SHP77 treated with DMSO at 0.1 percent for 48 hours (cell line): Measurements from ENCODE around the gene CLEC4G.

Experiments
- DNase-seq: peaks from one replicate; lab custom pipeline; 2025; lab: John Stamatoyannopoulos, UW

The CLEC4G gene

DNA sequence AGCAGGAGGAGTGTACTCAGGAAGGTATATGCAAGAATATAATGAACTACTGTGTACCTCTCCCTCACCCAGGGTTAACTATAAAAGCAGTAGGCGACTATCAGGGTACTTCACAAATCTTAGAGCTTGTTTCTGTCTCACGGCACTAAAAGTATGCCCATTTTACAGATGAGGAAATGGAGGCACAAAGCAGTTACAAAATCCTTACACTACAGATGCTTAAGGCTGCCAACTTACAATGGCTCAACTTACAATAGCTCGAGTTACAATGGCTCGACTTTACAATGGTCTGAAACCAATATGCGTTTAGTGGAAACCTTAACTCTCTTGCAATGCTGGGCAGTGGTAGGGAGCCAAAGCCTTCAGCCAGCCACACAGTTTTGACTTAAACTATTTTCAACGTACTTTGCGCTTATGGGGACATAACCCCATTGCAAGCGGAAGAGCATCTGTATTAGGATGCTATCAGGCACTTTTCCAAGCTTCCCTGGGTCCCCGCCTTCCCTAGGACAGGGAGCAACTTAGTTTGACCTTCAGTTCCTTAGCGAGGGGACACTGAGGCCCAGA lies 34.1 kb downstream of the CLEC4G start:
- DNase-seq: no peak

DNA sequence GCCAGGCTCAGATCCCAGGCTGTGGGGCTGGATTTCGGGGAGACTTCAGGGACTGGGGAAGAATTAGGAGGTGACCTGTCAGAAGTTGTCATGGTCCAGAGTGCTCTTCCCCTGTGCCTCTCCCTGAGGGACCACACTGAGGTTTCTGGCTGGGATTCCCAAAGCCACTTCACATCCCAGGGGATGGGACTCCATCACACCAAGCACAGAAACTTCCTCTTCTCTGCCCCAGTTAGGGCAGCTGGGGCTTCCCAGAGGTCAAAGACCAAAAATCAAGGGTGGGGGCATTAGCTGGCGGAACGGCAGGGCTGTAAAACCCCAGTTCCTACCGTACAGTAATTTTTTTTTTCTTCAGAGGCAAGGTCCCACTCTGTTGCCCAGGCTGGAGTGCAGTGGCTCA lies 37.4 kb downstream of the CLEC4G start:
- DNase-seq: no peak

DNA sequence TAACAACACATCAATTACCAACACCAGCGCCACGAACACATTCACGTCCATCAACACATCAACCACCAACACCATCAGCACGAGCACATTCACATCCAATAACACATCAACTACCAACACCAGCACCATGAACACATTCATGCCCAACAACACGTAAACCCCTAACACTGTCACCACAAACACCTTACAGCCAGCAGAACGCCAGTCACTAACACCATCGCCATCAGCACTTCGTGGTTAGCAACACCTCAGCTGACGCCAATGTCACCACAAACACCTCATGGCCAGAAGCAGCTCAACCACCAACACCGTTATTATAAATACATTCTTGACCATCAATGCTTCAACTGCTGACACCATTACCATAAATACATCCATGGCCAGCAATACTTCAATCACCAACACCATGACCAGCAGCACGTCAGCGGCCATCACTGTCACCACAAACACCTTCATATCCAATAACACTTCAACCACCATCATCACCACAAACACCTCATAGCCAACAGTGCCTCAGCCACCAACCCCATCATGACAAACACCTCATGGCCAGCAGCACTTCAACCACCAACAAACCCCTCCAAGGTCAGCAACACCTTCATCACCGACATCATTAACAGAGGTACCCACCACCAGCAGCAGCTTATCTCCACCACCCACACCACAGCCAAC lies 39.4 kb downstream of the CLEC4G start:
- DNase-seq: no peak

DNA sequence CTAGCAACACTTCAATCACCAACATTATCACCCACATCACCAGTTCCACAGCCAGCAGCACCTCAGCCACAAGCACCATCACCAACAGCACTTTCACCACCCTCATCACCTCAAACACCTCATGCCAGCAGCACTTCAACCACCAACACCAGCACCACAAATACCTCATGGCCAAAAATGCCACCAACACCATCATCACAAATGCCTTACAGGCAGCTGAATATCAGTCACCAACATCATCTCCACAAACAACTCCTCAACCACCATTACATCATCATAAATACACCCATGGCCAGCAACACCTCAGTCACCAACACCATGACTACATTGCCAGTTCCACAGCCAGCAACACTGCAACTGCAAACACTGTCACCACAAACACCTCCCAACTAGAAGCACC lies 40.4 kb downstream of the CLEC4G start:
- DNase-seq: no peak

DNA sequence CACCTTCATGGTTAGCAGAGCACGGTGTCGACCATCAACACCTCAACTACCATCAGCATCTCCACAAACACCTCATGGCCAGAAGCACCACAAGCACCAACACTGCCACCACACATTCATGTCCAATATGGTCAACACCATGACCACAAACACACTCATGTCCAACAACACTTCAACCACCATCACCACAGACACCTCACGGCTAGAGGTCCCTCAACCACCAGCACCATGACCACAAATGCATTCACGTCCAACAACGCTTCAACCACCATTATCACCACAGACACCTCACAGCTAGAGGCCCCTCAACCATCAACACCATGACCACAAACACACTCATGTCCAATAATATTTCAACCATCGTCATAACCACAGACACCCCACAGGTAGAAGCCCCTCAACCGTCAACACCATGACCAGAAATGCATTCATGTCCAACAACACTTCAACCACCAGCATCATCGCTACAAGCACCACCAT lies 41.1 kb downstream of the CLEC4G start:
- no peak for DNase-seq

DNA sequence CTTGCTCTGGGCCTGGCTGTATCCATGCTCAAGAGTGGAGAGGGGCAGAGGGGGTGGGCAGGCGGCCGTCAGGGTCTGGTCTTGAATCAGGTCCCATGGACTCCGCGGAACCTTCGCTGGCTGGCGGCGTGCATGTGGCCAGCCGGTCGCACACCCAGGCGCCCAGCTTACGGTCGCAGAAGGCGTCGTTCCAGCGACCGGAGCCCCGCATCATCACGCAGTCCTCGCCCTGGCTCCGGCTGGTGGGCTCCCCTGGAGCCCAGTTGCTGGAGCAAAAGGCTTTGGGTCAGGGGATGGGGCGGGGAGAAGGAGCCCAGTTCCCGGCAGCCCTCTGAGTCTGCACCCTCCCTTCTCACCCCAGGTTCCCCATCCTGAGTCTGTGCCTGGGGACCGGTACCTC lies 42.7 kb downstream of the CLEC4G start:
- no peak for DNase-seq

DNA sequence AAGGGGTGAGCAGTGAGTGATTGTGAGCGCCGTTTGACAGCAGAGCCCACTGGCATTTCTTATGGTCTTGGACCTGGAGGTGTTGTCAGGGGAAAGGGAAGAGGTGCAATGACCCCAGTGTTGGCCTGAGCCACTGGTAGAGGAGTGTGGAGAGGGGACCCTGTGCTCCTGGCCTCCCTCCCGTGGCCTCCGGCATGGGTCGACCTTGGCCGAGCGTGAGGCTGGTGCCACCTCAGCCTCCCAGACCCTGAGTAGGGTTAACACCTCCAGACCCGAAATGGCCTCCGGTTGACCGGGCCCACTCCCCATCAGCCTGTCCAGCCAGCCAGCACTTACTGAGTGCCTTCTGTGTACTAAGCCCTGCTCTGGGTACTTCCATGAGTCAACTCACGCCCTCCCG lies 44.7 kb downstream of the CLEC4G start:
- DNase-seq: no peak

DNA sequence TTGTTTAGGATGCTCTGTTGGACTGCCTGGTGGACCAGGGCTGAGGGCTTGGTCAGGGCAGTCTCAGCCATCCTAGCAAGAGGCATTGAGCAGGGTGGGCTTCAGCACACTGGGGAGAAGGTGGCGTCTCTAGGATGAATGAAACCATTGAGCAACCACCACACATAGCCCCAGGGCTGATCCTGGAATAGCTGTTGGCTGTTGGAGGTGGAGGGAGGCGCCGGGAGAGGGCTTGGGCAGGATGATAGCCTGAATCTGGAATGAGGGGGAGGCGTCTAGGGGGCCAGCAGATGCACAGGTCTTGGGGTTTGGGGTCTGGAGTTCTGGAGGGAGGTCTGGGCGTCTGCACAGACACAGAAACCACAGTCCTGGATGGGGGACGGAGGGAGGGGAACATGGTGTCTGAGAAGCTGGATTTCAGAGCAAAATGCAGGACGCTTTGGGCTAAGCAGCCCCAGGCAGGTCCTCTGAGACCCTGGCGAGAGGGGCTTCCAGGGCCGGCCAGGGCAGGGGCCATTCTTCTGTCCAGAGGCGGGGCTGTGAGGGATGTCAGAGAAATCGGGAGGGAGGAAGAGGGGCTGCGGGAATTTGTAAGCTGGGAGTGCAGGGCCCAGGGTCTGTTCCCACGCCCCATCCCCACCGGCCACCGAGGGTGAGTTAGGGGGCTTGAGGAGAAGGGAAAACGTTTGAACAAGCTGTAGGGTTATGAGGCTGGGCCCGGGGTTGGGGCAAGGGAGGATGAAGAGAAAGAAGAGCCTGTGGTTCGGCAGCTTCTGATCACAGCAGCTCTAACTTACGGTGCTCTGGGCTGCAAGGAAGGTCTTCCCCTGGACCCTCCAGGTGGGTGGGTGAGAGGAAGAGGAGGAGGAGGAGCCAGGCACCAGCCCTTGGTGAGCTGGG lies 46.1 kb downstream of the CLEC4G start:
- no peak for DNase-seq

DNA sequence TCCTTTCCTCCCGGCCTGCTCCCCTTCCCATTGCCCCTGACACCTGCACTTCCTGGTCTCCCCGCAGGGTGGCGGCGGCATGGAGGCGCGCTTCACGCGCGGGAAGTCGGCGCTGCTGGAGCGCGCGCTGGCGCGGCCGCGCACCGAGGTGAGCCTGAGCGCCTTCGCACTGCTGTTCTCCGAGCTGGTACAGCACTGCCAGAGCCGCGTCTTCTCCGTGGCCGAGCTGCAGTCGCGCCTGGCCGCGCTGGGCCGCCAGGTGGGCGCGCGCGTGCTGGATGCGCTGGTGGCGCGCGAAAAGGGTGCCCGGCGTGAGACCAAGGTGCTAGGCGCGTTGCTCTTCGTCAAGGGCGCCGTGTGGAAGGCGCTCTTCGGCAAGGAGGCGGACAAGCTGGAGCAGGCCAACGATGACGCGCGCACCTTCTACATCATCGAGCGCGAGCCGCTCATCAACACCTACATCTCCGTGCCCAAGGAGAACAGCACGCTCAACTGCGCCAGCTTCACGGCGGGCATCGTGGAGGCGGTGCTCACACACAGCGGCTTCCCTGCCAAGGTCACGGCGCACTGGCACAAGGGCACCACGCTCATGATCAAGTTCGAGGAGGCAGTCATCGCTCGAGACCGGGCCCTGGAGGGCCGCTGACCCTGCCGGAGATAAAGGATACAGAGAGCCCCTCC lies 49.6 kb downstream of the CLEC4G start:
- no peak for DNase-seq

DNA sequence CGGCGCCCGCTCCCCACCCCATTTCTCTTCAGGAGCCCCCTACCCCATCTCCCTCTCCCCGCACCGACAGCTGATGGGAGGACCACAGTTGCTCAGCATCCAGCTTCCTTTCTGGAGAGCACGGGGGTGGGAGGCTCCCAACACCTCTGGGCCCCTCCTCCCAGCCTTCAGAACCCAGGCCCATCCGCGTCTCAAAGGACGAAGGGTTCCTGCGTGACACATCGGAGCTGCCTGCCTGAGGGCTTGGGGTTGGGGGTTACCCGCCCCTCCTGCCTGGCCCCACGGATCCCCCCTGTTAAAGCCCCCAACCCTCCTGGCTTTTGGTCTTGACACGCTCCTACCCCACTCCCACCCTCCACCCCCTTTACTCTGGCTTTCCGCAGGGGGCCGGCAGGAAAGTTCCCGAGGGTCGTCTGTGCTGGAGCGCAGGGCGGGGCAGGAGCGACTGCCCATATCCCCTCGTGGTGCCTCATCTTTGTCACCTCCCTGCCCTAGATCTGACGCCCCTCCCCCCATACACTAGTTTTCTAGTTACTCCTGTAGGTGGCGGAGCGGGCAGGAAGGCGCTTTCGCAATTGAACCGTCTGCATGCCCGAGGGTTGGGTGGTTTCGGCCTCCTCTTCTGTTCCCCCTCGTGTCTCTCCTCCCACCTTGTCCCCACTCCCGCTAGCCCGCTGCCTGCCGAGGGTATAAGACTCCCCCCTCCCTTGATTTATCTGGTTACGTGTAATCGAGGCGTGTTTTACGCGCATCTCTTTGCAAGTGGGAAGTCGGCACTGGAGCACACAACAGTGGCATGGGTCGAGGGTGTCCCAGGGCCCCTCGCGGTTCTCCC lies 50.4 kb downstream of the CLEC4G start:
- DNase-seq: peak; percentile 39

DNA sequence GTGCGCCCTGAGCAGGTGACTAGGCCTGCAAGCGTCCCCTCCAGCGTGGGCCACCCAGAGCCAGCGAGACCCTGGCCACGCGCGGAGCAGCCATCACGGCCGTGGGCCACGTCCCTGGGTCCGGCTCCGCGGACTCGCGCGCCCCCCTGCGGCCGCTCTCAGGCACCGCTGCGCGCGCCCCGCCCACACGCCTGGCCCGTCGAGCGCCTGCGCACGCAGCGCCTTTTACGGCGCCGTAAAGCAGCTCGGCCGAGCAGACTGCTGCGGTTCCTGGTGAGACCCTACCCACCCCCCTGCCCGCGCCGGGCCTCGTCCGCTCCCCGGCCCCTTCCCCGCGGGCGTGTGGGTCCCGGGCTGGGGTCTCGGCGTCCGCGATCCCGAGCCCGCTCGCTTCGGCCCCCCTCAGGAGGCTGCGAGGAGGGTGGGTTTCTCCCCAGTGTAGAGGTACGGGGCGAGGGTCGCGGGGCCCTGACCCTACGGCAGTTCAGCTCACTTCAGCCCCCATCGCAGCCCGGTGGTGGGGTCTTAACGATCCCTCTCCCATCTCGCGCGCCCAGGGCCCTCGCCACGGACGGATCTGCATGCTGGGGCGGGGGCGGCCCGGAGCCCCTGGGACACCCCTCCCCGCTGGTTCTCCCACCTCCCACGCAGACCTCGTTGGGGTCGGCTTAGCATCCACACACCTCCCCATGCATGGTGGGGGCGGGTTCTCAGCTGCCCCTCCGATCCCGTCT lies 51.1 kb downstream of the CLEC4G start, which contains the start of gene TRAPPC5:
Gene TRAPPC5, plus strand, starts transcription at position 228 of the 734 bp plus-strand sequence. CDS start 1,421 bp downstream, outside the sequence.
- peak; percentile 17 for DNase-seq

DNA sequence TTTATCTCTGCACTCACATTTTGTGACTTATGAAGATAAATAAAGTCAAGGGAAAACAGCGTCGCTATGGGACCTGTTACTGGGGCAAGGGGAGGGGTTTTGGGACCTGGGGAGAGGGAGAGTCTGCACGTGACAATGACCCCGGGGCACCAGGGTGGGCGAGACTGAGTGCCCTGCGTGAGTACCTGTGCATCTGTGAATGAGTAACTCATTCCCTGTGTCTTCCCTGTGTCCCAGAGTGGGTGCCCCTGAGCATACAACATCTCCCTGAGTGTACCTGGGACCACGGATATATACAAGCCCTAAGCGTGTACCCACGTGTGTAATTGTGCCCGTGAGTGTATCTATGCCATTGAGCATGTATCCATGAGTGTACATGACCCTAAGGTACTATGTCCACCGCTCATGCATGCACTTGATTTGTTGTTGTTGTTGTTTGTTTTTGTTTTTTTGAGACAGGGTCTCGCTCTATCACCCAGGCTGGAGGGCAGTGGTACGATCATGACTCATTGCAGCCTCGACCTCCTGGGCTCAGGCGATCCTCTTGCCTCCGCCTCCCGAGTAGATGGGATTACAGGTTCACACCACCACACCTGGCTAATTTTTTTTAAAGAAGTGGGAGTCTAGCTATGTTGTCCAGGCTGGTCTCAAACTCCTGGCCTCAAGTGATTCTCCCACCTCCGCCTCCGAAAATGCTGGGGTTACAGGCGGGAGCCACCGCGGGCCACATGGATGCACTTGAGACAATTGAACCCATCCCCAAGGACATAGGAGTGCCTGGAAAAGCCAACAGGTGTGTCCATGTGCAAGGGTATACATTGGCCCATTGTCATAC lies 51.9 kb downstream of the CLEC4G start:
- DNase-seq: no peak

DNA sequence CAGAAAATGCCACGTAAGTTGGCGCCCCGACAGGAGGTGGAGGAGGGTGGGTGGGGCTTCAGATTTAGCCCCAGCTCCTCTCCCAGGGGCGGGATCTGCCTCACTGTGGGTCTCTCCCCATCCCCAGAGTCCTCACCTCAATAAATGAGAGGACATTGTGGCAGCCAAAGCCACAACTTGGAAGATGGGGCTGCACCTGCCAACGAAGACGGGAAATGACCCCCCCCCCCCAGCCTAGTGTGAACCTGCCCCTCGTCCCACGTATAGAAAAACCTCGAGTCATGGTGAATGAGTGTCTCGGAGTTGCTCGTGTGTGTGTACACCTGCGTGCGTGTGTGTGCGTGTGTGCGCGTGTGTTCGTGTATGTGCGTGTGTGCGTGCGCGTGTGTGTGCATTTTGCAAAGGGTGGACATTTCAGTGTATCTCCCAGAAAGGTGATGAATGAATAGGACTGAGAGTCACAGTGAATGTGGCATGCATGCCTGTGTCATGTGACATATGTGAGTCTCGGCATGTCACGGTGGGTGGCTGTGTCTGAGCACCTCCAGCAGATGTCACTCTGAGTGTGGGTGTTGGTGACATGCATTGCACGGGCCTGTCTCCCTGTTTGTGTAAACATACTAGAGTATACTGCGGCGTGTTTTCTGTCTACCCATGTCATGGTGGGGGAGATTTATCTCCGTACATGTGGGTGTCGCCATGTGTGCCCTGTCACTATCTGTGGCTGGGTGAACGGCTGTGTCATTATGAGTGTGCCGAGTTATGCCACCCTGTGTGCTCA lies 52.7 kb downstream of the CLEC4G start:
- peak; percentile 28 for DNase-seq
